HG02642 (cell line): ENCODE results near the gene SRPRB.

ENCODE experiments used
- ATAC-seq: cut with Tn5 transposase; IDR thresholded peaks from one replicate; pipeline ENCODE4 v1.9.1; 2021; ENCODE audit warnings: mild to moderate bottlenecking; ENCODE audit not compliant: unreplicated experiment, poor library complexity

SRPRB gene

GRCh38 chr3:133825969-133826727 is 20.5 kb downstream of the SRPRB start:
- ATAC-seq, result no peak

GRCh38 chr3:133827136-133827535 is 21.5 kb downstream of the SRPRB start:
- no peak for ATAC-seq

- no peak for ATAC-seq
These were observed 22.1 kb downstream of the SRPRB start for GRCh38 chr3:133827684-133828083.

- ATAC-seq, result no peak
These were observed 23.1 kb downstream of the SRPRB start for GRCh38 chr3:133828576-133829309.

GRCh38 chr3:133829310-133829707 is 23.7 kb downstream of the SRPRB start:
- ATAC-seq, result no peak

- ATAC-seq, result no peak
These were observed 24.5 kb downstream of the SRPRB start for GRCh38 chr3:133830071-133830470.

- ATAC-seq, result no peak
These were observed 26.6 kb downstream of the SRPRB start for GRCh38 chr3:133831966-133832801.

- ATAC-seq, result no peak
These were observed 27.2 kb downstream of the SRPRB start for GRCh38 chr3:133832802-133833144.

- no peak for ATAC-seq
These were observed 27.7 kb downstream of the SRPRB start for GRCh38 chr3:133833267-133833666.

GRCh38 chr3:133833880-133834620 is 28.4 kb downstream of the SRPRB start:
- no peak for ATAC-seq

GRCh38 chr3:133834621-133835417 is 29.2 kb downstream of the SRPRB start:
- ATAC-seq, result no peak

- ATAC-seq, result no peak
These were observed 29.8 kb downstream of the SRPRB start for GRCh38 chr3:133835418-133835743.

GRCh38 chr3:133835961-133836360 is 30.3 kb downstream of the SRPRB start:
- ATAC-seq, result no peak

- no peak for ATAC-seq
These were observed 31.0 kb downstream of the SRPRB start for GRCh38 chr3:133836497-133837158.

GRCh38 chr3:133837487-133838295 is 32.1 kb downstream of the SRPRB start:
- no peak for ATAC-seq

- no peak for ATAC-seq
These were observed 32.7 kb downstream of the SRPRB start for GRCh38 chr3:133838296-133838789.

GRCh38 chr3:133838916-133839800 is 33.5 kb downstream of the SRPRB start:
- ATAC-seq, result no peak
